K562 (cell line): Measurements from ENCODE around the gene PCLAF. TPM values are rescaled to one million over a fixed set of nuclear protein-coding genes. Genes with fewer than 3 reads are reported as not detected.

Experiments
- ADNP ChIP-seq: fragments of 200-800 bp; sonication (Bioruptor generic); IDR thresholded peaks from 2 replicates; pipeline ENCODE4 v1.6.1; 2016; ENCODE audit warnings: missing genetic modification characterization, missing compliant biosample characterization
- ATF1 ChIP-seq, 2 experiments: fragments of 450-650 bp in 1 of 2; IDR thresholded peaks; 2 replicates each; pipeline ENCODE4 v1.6.1; 2016; ENCODE audit warnings: missing compliant biosample characterization in 1 of 2, missing genetic modification characterization in 1 of 2
- CBX3 ChIP-seq, 2 experiments: IDR thresholded peaks; 1 replicate in 1 of 2; 2 replicates in 1 of 2; pipeline ENCODE4 v1.6.1; 2012; ENCODE audit warnings: inconsistent platforms in 2 of 2, low read length in 2 of 2, borderline replicate concordance in 1 of 2, control low read depth in 1 of 2
- CGGBP1 ChIP-seq: fragments of 250-450 bp; sonication (Bioruptor Pico); IDR thresholded peaks from 2 replicates; pipeline ENCODE4 v1.9.0; 2021; ENCODE audit warnings: mild to moderate bottlenecking
- CREB5 ChIP-seq: fragments of 250-450 bp; sonication (Bioruptor Pico); IDR thresholded peaks from 2 replicates; pipeline ENCODE4 v1.5.0; 2020; ENCODE audit warnings: mild to moderate bottlenecking
- ERF ChIP-seq: fragments of 450-650 bp; formaldehyde crosslinking; IDR thresholded peaks from 2 replicates; pipeline ENCODE4 v1.4.0; 2020; ENCODE audit warnings: mild to moderate bottlenecking, mixed read lengths
- HOMEZ ChIP-seq: fragments of 250-450 bp; sonication (Bioruptor Pico); IDR thresholded peaks from 2 replicates; pipeline ENCODE4 v1.4.0; 2020; ENCODE audit warnings: mild to moderate bottlenecking, moderate library complexity
- JUND ChIP-seq, 2 experiments: IDR thresholded peaks; 2 replicates in 1 of 2; 3 replicates in 1 of 2; pipeline ENCODE4 v1.6.1; 2011; ENCODE audit warnings: borderline replicate concordance in 2 of 2, low read depth in 2 of 2, low read length in 2 of 2, improper control_type of control experiment in 1 of 2, missing biosample characterization in 1 of 2, missing genetic modification characterization in 1 of 2, missing genetic modification reagents in 1 of 2
- KAT7 ChIP-seq: sonication (generic); formaldehyde crosslinking; IDR thresholded peaks from 2 replicates; pipeline ENCODE4 v1.8.0; 2022; ENCODE audit warnings: missing genetic modification reagents, mild to moderate bottlenecking, borderline replicate concordance
- MAFK ChIP-seq: IDR thresholded peaks from 2 replicates; pipeline ENCODE4 v1.6.1; 2011; ENCODE audit warnings: low read length, improper control_type of control experiment
- NFE2 ChIP-seq: IDR thresholded peaks from 2 replicates; pipeline ENCODE4 v1.6.1; 2014; ENCODE audit warnings: antibody characterized with exemption, low read depth
- PATZ1 ChIP-seq: fragments of 250-450 bp; sonication (Bioruptor Pico); IDR thresholded peaks from 2 replicates; pipeline ENCODE4 v1.5.0; 2020; ENCODE audit warnings: mild to moderate bottlenecking, borderline replicate concordance
- PHF21A ChIP-seq: fragments of 450-650 bp; IDR thresholded peaks from 2 replicates; pipeline ENCODE4 v1.6.1; 2017; ENCODE audit warnings: low read depth, borderline replicate concordance
- SMAD4 ChIP-seq: fragments of 250-450 bp; sonication (Bioruptor Pico); conservative IDR thresholded peaks from 2 replicates; pipeline ENCODE4 v1.8.0; 2021; ENCODE audit warnings: inconsistent platforms, mild to moderate bottlenecking, moderate library complexity
- TAF7 ChIP-seq: fragments of 450-650 bp; IDR thresholded peaks from 2 replicates; pipeline ENCODE4 v1.6.1; 2016; ENCODE audit warnings: missing genetic modification characterization, missing compliant biosample characterization
- TAF9B ChIP-seq: fragments of 450-650 bp; IDR thresholded peaks from 2 replicates; pipeline ENCODE4 v1.6.1; 2018; ENCODE audit warnings: mild to moderate bottlenecking; ENCODE audit not compliant: partially characterized antibody
- ZNF184 ChIP-seq: sonication (generic); formaldehyde crosslinking; IDR thresholded peaks from 2 replicates; pipeline ENCODE4 v1.5.0; 2020; ENCODE audit warnings: missing genetic modification reagents
- ZNF740 ChIP-seq, 3 experiments: fragments of 200-800 bp in 1 of 3; sonication (Bioruptor generic) in 1 of 3; sonication (generic) in 1 of 3; formaldehyde crosslinking in 1 of 3; IDR thresholded peaks; 2 replicates each; pipeline versions ENCODE4 v1.6.1 to v1.8.0; 2016 to 2022; ENCODE audit warnings: mild to moderate bottlenecking in 2 of 3, missing compliant biosample characterization in 2 of 3, missing genetic modification characterization in 2 of 3, missing genetic modification reagents in 1 of 3
- ZNF778 ChIP-seq: fragments of 450-650 bp; formaldehyde crosslinking; IDR thresholded peaks from 2 replicates; pipeline ENCODE4 v1.4.0; 2020; ENCODE audit warnings: mild to moderate bottlenecking, moderate library complexity
- polyA plus RNA-seq, 8 experiments: library from polyadenylated mRNA; depleted of rRNA in 4 of 8; stranded (reverse) in 5 of 8; unstranded in 3 of 8; fragments of >200 nt; fragmentation: Nextera tagmentation in 2 of 8; fragmentation: Illumina TruSeq in 1 of 8; extraction: Ambion mirVana in 2 of 8; extraction: Trizol in 1 of 8; gene quantifications; 2 replicates each; pipeline versions ENCODE4 v1.2.1 to v1.2.3, GENCODE V29; 2011 to 2014; ENCODE audit warnings: inconsistent platforms in 1 of 8, missing spikeins in 1 of 8
- total RNA-seq, 7 experiments: library from RNA; depleted of rRNA in 6 of 7; stranded (reverse); fragments of >200 nt in 6 of 7; fragmentation: Illumina TruSeq in 2 of 7; extraction: Trizol in 2 of 7; gene quantifications; 2 replicates each; pipeline versions ENCODE4 v1.2.1 to v1.2.3, GENCODE V29; 2011 to 2021; ENCODE audit warnings: low replicate concordance in 1 of 7

Gene PCLAF
- total and polyA plus RNA-seq, 9 of the 15 experiments (the other 6 are each of a cell fraction or from before 2014, with no cell fraction given), result 112 to 881 (median 360) TPM

GRCh38 chr15:64387562-64388168 lies 6.4 kb upstream of the PCLAF start, which contains the start of gene TRIP4 (continued):
- peak; percentile 67; the same call in 1 of the 2 replicates for TF ChIP-seq ZNF740 (CRISPR knock-in tag; IDR thresholded peaks at IDR 0.05)
- TF ChIP-seq ZNF740 (tag; IDR thresholded peaks at IDR 0.05), result no peak
- peak; percentile 83; the same call in 1 of the 2 replicates for TF ChIP-seq ERF
- 0 out of 2 replicates have a peak, but pooled peaks have one; percentile 15 for TF ChIP-seq MAFK
- TF ChIP-seq KAT7 (CRISPR knock-in tag), result peak; percentile 93; the same call in 1 of the 2 replicates
- peak; percentile 86 for TF ChIP-seq JUND (IDR thresholded peaks at IDR 0.05; ENCODE audit: borderline replicate concordance, low read depth, low read length)
- peak; percentile 68; the same call in 1 of the 3 replicates for TF ChIP-seq JUND (tag; IDR thresholded peaks at IDR 0.05; ENCODE audit: borderline replicate concordance, low read depth, low read length)
- TF ChIP-seq CBX3 (IDR thresholded peaks at IDR 0.05; ENCODE audit: borderline replicate concordance in 1 of 2, low read length in 2 of 2), result peak; percentile 87 to 100
- TF ChIP-seq ATF1 (CRISPR knock-in tag; IDR thresholded peaks at IDR 0.05), result no peak; the same call in 1 of the 2 replicates
- TF ChIP-seq ATF1 (tag; IDR thresholded peaks at IDR 0.05), result peak; percentile 80
- peak; percentile 72; the same call in 1 of the 2 replicates for TF ChIP-seq HOMEZ
- TF ChIP-seq TAF7 (tag), result peak; percentile 97
- TF ChIP-seq SMAD4 (CRISPR knock-in tag), result peak; percentile 81
- TF ChIP-seq NFE2, result peak; percentile 40
- TF ChIP-seq CGGBP1 (CRISPR knock-in tag), result no peak
- TF ChIP-seq PHF21A, result peak; percentile 83
- TF ChIP-seq ADNP (tag), result peak; percentile 84
- peak; percentile 98 for TF ChIP-seq TAF9B
- no peak for TF ChIP-seq PATZ1 (CRISPR knock-in tag)
- no peak for TF ChIP-seq CREB5 (CRISPR knock-in tag)
- TF ChIP-seq ZNF184 (CRISPR knock-in tag), result no peak
- no peak for TF ChIP-seq ZNF778 (CRISPR knock-in tag)
